Heart right ventricle (tissue), 16 donors: ENCODE data around the gene CXCL5. TPM values are rescaled to one million over a fixed set of nuclear protein-coding genes. Genes with fewer than 3 reads are reported as not detected.

Experiments used
- ATAC-seq, 8 donors: fragments of 200-7000 bp; cut with Tn5 transposase; one replicate each; pipeline ENCODE4 v1.9.1; 2020; ENCODE audit warnings: mild to moderate bottlenecking in 8 of 8, moderate library complexity in 8 of 8, moderate number of reproducible peaks in 1 of 8
- DNase-seq, 2 donors: peaks; one replicate each; pipeline ENCODE4 v3.0.0-alpha.2; 2020
- H3K27ac ChIP-seq, 10 donors: fragments of 200-600 bp; sonication (generic) in 2 of 10; one replicate each; pipeline versions ENCODE4 v1.5.0 to v1.8.0; 2020 to 2022; ENCODE audit warnings: mild to moderate bottlenecking in 3 of 10
- H3K27me3 ChIP-seq, 7 donors: fragments of 200-600 bp; one replicate each; pipeline ENCODE4 v1.8.0; 2021 to 2022; ENCODE audit warnings: mild to moderate bottlenecking in 2 of 7
- H3K36me3 ChIP-seq, 9 donors: fragments of 200-600 bp; sonication (generic) in 1 of 9; one replicate each; pipeline versions ENCODE4 v1.5.0 to v1.8.0; 2020 to 2022; ENCODE audit warnings: mild to moderate bottlenecking in 2 of 9
- H3K4me1 ChIP-seq, 9 donors: fragments of 200-600 bp; sonication (generic) in 1 of 9; one replicate each; pipeline versions ENCODE4 v1.5.0 to v1.8.0; 2020 to 2022; ENCODE audit warnings: mild to moderate bottlenecking in 4 of 9
- H3K4me3 ChIP-seq, 10 donors: fragments of 200-600 bp; sonication (generic) in 2 of 10; one replicate each; pipeline versions ENCODE4 v1.5.0 to v1.8.0; 2020 to 2022; ENCODE audit warnings: mild to moderate bottlenecking in 7 of 10, moderate library complexity in 2 of 10
- H3K9me3 ChIP-seq, 11 donors: fragments of 200-600 bp in 10 of 11; sonication (generic) in 2 of 11; one replicate each; pipeline versions ENCODE4 v1.5.0 to v1.8.0; 2013 to 2022; ENCODE audit warnings: mild to moderate bottlenecking in 2 of 11, control low read depth in 1 of 11, moderate library complexity in 1 of 11
- WGBS, 2 donors: extraction: QIAGEN DNeasy Blood & Tissue Kit; methylation state at CpG; one replicate each; pipeline ENCODE4 v1.1.7; 2013; ENCODE audit warnings: inconsistent platforms in 1 of 2; 5-methylcytosine and 5-hydroxymethylcytosine counted together
- intact Hi-C, 10 donors: fragments of 100-400 bp; cut with DNase I; formaldehyde crosslinking; loops; one replicate each; pipeline versions ENCODE4 v1.11.1 to v1.14.2; 2022
- polyA plus RNA-seq, 2 donors: library from polyadenylated mRNA; stranded (reverse); fragments of 200-250 nt; gene quantifications; one replicate each; pipeline ENCODE4 v1.2.3, GENCODE V29; 2013
- total RNA-seq, 10 donors: library from RNA; stranded (reverse); fragmentation: NEBNext Ultra II Directional in 3 of 10; extraction: Animal tissue kit (Norgen Biotek cat#: 25700) in 3 of 10; gene quantifications; one replicate each; pipeline versions ENCODE4 v1.2.1 to v1.2.4, GENCODE V29; 2021 to 2023
- TF ChIP-seq, protein P1 (sequence below), 9 donors: fragments of 200-600 bp; sonication (generic) in 2 of 9; IDR thresholded peaks; one replicate each; pipeline versions ENCODE4 v1.5.0 to v1.8.0; 2021 to 2022; ENCODE audit warnings: antibody characterized with exemption in 9 of 9, mild to moderate bottlenecking in 5 of 9, moderate library complexity in 1 of 9
- donor health status: Arrhythmogenic right ventricular cardiomyopathy.
- donor health status: ischemic (EF 13 %, LVEDD 7.1; RV severe dilation, severe dysfunction).
- donor health status: healthy with polysubstance abuse.
- donor health status: DM: no; HTN: yes; CAD: no.
- donor health status: DM: no; HTN: no; CAD: no.
- donor health status: ischemic (EF 25% LVEDD 6.9; RV normal size, moderate dysfunction).
- donor health status: ischemic (EF 25% LVEDD 5.7; RV mildly dilated, moderate dysfunction).
- donor health status: healthy.
- donor health status: DM: yes; HTN: yes; CAD: no.
- donor health status: Ischemic cardiomyopathy.
- donor health status: ischemic (EF 35%, LVEDD 5.7; RV mildly dilated, moderate dysfunction).
- donor health status: nonischemic (EF 11% LVEDD 7.7; RV severe dilation, severe dysfunction).
- donor health status: DM: yes; HTN: yes; CAD: no.
- donor health status: PGD.
- donor health status: ischemic (EF 29% LVEDD 5.4; RV normal size, mild dysfunction).
- donor health status: nonischemic (EF 23%, LVEDD 6.1; RV moderate dilation, normal function).

CXCL5 gene
- total and polyA plus RNA-seq, 12 donors = 0.07 to 0.25 (median 0.15) TPM; not detected in 7

DNA sequence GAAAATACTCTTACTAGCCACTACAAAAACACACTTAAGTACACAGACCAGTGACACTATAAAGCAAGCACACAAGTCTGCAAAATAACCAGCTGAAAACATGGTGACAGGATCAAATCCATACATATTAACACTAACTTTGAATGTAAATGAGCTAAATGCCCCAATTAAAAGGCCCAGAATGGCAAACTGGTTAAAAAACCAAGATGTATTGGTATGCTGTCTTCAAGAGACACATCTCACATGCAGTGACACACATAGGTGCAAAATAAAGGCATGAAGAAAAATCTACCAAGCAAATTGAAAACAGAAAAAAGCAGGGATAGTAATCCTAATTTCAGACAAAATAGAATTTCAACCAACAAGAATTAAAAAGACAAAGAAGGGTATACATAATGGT is 27.5 kb downstream of the CXCL5 start:
- no peaks in the 10 kb centered on the region for H3K27me3 ChIP-seq
- ATAC-seq (no peak), DNase-seq (no peak)
- no peaks in the 10 kb centered on the region for H3K4me1 ChIP-seq
- no peak overlapping the region for H3K27ac ChIP-seq
- H3K9me3 ChIP-seq = peaks cover 0 to 63% (median 39%) of the 10 kb centered on the region in 11 donors
- H3K36me3 ChIP-seq = no peaks in the 10 kb centered on the region
- TF ChIP-seq, protein P1, sequence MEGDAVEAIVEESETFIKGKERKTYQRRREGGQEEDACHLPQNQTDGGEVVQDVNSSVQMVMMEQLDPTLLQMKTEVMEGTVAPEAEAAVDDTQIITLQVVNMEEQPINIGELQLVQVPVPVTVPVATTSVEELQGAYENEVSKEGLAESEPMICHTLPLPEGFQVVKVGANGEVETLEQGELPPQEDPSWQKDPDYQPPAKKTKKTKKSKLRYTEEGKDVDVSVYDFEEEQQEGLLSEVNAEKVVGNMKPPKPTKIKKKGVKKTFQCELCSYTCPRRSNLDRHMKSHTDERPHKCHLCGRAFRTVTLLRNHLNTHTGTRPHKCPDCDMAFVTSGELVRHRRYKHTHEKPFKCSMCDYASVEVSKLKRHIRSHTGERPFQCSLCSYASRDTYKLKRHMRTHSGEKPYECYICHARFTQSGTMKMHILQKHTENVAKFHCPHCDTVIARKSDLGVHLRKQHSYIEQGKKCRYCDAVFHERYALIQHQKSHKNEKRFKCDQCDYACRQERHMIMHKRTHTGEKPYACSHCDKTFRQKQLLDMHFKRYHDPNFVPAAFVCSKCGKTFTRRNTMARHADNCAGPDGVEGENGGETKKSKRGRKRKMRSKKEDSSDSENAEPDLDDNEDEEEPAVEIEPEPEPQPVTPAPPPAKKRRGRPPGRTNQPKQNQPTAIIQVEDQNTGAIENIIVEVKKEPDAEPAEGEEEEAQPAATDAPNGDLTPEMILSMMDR (IDR thresholded peaks at IDR 0.05) = no peak
- H3K4me3 ChIP-seq = no peak overlapping the region
- intact Hi-C loops = no loop called here

DNA sequence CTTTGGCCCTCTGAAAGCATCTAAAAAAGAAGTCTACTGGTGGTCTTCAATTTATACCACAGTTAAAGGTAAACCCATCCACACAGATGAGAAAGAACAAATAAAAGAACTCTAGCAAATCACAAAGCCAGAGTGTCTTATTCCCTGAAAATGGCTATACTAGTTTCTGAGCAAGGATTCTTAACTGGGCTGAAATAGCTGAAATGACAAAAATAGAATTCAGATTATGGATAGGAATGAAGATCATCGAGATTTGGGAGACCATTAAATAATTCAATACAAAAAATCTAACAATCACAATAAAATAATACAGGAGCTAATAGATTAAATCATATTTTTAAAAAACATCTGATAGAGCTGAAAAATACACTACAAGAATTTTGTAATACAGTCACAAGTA is 28.5 kb downstream of the CXCL5 start:
- no peak for DNase-seq
- H3K9me3 ChIP-seq = peaks cover 0 to 55% (median 39%) of the 10 kb centered on the region in 11 donors
- 83 to 89% methylated on average over 1 of the region's 1 CpG for WGBS, 2 donors

DNA sequence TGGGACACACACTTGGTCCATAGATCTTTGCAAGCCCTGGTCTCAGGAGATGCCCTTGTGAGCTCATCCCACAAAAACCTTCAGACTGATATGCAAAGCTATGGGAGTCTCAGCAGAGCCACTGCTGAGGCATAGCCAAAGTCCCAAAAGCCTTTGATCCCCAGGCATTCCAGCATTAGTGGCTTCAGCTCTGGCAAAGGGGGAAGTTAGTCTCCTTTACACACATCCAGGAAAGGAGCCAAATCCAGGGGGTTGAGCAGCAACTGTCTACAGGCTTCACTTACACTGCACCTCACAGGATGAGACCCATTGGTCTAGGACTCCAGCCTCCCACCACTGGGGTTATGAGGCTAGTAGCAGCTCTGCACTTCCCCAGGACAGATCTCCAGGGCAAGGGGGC is 30.6 kb downstream of the CXCL5 start:
- DNase-seq = no peak
- intact Hi-C loops = no loop called here
- Histone ChIP-seq H3K9me3 (peaks cover 0 to 33% (median 20%) of the 10 kb centered on the region in 11 donors), H3K27ac (no peak overlapping the region), H3K27me3 (peaks cover 0 to 12% (median 0%) of the 10 kb centered on the region in 7 donors), H3K4me1 (no peaks in the 10 kb centered on the region), H3K4me3 (no peak overlapping the region), H3K36me3 (no peaks in the 10 kb centered on the region)
- ATAC-seq = no peak
- TF ChIP-seq, protein P1 (IDR thresholded peaks at IDR 0.05) = no peak

More for the DNA sequence above, 28.5 kb downstream of the CXCL5 start:
- intact Hi-C loops = no loop called here
- ATAC-seq = no peak
- H3K27me3 ChIP-seq = peaks cover 0 to 7% (median 0%) of the 10 kb centered on the region in 7 donors
- no peak overlapping the region for H3K27ac ChIP-seq
- TF ChIP-seq, protein P1 (IDR thresholded peaks at IDR 0.05) = no peak
- no peak overlapping the region for H3K4me3 ChIP-seq
- H3K36me3 ChIP-seq = no peaks in the 10 kb centered on the region
- no peaks in the 10 kb centered on the region for H3K4me1 ChIP-seq

- Histone ChIP-seq H3K27me3 (peaks cover 0 to 12% (median 0%) of the 10 kb centered on the region in 7 donors), H3K9me3 (peaks cover 0 to 21% (median 9%) of the 10 kb centered on the region in 11 donors), H3K27ac (no peak overlapping the region), H3K4me1 (no peaks in the 10 kb centered on the region), H3K36me3 (no peaks in the 10 kb centered on the region), H3K4me3 (no peak overlapping the region)
- ATAC-seq (no peak), DNase-seq (no peak)
- WGBS, 2 donors = 49 to 52% methylated on average over 7 of the region's 7 CpGs
- TF ChIP-seq, protein P1 (IDR thresholded peaks at IDR 0.05) = peak in 4 of 9 donors; percentile 7 to 16 (median 11)
- intact Hi-C loops = no loop called here
Observed at GRCh38 chr4:73964862-73965611, 33.4 kb downstream of the CXCL5 start.
